ENCODE results near the gene CEP19.

CEP19 gene

DNA sequence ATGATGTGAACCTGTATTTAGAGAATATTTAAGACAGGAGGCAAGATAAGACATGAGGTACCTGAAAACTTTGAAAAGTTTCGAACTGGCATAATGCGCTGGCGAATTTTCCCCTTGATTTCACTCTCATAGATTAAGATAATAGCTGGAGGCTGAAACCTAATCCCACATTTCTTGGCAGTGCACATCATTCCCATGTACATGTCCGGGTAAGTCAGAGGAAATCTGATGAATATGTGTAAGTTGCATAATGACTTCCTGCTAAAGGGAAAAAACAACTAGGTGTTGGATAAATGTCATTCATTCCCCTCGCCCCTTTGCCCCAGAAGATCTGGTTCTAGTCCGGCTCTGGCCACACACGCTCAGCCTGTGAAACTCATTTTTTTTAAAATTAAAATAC is 3.6 kb downstream of the CEP19 start:
- no peak for DNase-seq (ENCODE audit: low spot score)

DNA sequence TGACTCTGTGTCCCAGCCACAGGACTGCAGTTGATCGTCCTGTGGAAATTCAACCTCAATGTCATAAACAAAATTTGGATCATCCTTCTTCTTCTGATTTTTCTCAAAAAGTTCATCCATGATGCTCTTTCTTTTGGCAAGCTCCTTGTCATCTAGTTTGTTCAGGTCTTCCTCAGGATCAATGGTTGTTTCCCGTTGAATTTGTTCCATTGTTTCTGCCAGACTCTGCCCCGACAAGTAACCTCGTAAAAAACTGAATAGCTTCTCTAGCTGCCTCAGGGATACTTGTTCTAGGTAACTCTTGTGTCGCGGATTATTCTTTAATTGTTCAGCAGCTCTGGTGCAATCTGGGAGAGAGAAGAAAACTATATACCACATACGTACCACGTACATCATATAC is 4.5 kb downstream of the CEP19 start:
- no peak for DNase-seq (ENCODE audit: low spot score)

DNA sequence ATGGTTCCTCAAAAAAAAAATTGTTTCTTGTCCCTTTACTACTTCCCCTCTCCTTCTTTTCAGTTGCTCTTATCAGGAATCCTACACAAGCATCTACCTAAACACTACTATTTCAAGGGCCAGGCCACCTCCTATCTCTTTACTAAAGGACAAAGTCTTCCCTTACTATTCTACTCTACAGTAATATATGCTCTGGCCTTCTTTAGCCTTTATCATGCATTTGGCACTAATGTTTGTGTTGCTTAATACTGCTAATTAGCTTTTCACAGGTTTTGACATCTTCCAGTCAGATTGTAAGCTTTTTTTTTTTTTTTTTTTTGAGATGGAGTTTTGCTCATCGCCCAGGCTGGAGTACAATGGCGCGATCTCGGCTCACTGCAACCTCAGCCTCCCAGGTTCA is 5.3 kb downstream of the CEP19 start:
- no peak for DNase-seq (ENCODE audit: low spot score)

DNA sequence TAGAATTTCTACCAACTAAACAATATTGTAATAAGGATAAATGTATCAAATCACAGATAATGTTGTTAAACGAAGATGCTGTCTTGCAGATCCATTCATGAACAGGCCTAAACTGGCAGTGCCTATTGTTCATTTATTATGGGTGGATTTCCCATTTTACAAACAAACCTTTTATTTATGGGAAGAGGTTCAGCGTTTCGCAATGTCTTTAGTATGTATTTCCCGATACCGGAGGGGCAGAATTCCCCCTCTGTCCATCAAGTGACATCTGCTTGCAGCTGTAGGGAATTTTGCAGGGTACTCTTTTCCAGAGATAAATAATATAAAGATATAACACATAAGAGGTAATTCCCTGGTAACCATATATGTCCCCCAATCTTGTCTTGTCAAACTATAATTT is 5.7 kb downstream of the CEP19 start:
- no peak for DNase-seq (ENCODE audit: low spot score)

DNA sequence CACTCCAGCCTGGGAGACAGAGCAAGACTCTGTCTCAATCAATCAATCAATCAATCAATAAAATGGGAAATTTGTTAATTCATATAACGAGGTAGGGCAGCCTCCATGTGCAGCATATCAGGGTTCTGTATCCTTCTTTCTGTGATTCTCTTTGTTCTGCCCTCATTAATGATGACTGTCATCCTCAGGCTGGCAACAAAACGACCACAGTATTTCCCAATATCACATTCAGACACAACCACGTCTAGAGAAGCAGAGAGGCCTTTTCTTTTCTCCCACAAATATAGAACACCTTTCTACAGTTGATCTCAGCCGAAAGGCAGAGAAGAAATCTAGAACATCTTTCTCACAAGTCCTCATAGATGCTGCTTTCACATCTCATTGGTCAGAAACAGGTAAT is 11.2 kb downstream of the CEP19 start:
- DNase-seq (ENCODE audit: low spot score): no peak

DNA sequence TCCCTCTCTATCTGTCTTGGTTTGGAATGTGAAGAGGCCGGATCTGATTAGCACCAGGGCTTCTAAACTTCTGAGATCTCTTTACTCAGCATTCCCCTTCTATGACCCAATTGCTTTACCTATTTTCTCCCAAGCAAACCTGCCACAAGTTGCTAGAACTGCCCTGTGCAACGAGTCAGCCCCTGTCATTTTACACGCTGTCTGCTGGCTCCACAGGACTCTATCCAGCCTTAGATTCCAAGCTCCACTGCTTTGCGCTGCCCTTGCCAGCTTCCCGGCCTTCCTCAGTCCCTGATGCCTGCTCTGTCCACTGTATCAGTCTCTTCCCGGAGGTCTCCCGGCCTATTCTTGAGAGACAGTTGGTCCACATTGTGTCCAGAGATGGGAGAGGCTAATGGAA is 12.3 kb downstream of the CEP19 start:
- no peak for DNase-seq (ENCODE audit: low spot score)

DNA sequence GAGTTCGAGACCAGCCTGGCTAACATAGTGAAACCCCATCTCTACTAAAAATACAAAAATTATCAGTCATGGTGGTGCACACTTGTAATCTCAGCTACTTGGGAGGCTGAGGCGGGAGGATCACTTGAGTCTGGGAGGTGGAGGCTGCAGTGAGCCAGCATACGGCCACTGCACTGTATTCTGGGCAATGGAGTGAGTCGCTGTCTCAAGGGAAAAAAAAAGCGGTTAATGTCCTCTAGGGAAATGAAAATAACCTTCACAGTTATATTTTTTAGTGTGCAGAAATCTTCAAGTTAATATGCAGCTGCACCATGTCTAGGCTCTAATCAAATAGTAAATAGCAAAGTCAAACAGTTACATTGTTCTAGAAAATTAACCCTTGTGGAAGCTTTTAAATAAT is 14.8 kb downstream of the CEP19 start:
- DNase-seq (ENCODE audit: low spot score): no peak

DNA sequence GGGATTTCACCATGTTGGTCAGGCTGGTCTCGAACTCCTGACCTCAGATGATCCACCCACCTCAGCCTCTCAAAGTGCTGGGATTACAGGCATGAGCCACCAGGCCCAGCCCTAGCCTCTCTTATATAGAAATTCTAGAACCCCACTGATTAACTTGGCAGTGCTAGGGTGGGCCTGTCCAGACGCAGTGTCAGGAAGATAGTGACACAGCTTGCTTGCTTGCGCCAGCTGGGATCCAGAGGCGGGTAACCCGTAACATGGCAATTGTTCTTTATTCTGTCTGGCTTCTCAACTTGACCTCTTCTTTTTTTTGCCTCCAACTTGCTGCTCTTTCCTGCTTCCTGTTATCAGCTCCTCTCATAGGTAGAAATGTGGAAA is 16.2 kb downstream of the CEP19 start:
- no peak for DNase-seq (ENCODE audit: low spot score)

DNA sequence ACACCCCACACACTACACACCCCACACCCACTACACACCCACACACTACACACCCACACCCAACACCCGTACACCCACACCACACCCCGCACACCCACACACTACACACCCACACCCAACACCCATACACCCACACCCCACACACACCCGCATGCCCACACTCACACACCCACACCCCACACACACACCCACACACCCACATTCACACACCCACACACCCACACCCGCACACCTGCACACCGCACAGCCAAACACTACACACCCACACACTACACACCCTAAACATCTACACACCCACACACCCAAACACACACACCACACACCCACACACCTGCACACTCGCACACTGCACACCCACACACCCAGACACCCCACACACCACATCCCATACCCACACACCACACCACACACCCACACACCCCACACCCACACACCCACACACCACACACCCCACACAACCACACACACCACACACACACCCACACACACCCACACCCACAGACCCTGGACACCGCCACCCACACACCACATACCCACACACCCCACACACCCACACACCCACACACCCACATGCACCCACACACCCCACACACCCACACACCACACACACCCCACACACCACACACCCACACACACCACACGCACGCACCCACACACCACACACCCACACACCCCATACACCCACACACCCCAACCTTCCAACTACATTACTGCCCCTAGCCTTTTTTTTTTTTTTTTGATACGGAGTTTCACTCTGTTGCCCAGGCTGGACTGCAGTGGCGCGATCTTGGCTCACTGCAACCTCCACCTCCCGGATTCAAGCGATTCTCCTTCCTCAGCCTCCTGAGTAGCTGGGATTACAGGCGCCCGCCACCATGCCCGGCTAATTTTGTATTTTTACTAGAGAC is 16.9 kb downstream of the CEP19 start:
- DNase-seq (ENCODE audit: low spot score): no peak

DNA sequence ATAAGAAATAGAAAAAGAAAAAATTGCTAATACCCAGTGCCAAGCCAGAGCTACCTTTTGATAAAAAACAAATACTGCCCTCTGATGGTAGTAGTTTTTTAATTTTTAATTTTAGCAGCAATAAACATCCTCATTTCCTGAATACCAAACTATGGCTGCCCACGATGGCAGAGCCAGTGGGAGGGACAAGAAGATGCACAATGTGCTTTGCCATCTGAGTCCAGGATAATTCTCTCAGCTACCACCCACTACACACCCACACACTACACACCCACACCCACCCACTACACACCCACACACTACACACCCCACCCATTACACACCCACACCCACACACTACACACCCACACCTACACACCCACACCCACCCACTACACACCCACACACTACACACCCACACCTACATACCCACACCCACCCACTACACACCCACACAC is 17.8 kb downstream of the CEP19 start:
- DNase-seq (ENCODE audit: low spot score): peak; percentile 52

DNA sequence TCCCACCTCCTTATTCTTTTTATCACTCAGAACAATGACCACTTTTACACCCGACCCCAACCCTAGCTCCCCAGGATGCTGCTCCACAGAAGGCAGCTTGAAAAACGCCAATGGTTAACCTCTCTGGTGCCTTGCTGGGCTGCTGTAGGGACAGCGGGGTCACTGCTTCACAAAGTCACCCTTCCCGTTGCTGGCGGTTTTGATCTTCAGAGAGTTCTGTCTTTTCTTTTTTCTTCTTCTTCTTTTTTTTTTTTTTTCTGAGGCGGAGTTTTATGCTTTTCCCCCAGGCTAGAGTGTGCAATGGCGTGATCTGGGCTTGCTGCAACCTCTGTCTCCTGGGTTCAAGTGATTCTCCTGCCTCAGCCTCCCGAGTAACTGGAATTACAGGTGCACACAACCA is 20.7 kb downstream of the CEP19 start:
- no peak for DNase-seq (ENCODE audit: low spot score)

DNA sequence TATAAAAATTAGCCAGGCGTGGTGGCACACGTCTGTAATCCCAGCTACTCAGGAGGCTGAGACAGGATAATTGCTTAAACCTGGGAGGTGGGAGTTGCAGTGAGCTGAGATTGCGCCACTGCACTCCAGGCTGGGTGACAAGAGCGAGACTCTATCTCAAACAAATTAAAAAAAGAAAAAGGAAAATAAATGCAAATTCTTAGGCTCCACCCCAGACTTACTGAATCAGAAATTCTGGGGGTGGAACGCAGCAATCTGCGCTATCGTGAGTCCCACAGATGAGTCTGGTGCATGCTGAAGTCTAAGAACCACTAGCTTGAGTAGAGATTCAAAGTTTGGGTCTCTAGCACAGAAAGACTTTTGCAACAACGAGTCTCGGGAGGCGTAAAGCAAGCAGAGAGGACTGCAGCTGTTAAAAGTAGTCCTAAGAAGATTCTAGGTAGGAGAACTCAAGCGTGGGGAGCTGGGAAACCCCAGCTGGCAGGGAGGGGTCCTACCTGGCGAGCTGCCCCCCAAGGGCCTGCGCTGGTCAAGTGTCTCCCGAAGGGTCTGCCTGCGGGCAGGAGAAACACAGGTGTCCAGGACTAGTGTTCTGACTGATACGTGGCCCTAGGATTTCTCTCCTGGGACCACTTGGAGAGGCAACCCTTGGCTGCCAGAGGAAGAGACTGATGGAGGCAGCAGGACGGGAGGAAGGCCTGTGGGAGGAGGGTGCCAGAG is 21.9 kb downstream of the CEP19 start:
- DNase-seq (ENCODE audit: low spot score): no peak

DNA sequence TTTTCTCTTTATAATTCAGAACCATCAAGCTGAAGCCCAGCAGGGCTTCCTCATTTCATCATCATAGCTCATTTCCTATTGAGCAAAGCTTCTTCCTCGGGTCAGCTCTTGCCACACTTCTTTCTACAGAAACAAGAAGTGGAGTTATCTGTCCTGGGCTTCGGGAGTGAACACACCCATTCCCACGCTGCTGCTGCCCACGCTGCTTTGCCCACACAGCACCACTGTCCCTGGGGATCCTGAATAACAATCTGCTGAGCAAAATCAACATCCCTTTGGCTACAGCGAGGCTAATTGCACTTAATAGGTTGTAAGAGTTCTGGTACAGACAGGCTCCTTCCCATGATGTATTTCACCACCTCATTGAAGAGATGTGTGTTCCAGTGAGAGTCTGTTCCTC is 23.7 kb downstream of the CEP19 start:
- DNase-seq (ENCODE audit: low spot score): peak; percentile 87

DNA sequence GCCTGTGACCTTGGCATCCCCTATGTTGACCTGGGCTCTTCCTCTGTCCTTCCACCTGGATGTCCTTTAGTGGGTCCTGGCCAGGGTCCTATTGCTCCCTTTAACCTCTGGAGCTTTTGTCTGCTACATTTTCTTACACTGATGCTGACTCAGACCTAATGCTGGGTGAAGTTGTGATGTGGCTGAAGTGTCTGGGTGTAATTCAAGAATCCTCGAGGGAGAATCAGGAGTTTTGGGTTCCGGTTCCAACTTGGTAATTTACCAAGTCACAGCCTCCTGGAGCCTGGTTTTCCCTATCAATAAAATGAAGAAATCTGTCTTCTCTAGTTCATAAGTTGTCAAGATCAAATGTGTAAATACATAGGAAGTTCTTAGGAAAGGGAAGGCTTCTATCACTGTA is 25.6 kb downstream of the CEP19 start:
- DNase-seq (ENCODE audit: low spot score): no peak

DNA sequence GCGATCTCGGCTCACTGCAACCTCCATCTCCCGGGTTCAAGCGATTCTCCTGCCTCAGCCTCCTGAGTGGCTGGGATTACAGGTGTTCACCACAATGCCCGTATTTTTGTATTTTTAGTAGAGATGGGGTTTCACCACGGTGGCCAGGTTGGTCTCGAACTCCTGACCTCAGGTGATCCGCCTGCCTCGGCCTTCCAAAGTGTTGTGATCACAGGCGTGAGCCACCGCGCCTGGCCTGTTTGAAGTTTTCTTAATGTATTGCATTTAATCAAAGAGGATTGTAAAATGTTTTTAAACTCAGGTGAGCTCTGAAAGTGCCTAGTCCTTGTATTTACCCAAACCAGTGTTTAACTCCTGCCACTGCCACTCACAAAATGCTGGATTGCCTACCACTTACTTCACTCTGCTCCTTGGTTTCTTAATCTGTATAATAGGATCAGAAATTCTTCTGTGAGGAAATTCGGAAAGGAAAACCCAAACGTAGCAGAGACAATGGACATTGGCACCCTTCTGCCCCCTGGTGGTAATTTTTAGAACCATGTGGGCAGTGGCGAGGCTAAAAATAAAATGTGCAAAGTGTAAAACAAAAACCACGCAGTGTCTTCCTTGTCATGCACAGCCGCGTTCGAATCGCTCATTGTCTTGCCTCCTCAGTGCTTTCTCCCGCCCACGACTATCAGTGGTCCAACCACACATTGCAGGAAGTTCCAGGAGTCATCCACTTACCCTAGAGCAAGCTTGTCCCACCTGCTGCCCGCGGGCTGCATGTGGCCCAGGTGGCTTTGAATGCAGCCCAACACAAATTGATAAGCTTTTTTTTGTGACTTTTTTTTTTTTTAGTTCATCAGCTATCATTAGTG is 27.3 kb downstream of the CEP19 start:
- peak; percentile 71 for DNase-seq (ENCODE audit: low spot score)

DNA sequence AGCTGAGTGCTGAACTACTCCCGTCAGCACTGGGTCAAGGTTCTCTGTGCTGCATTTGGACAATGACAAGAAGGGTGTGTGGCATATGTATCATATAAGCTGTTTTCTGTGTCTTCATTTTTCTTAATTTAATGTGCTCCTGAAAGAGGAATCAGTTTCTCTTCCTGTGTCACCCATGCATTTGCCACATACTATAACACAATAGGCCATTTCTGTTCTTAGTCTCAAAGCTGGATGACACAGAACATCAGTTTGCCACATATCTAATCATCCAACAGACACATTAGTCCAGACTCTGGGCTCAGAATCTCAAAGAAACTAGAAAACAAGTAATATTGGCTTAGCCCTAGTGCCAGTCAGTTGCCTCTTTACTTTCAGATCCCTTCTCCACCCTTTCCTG is 34.1 kb downstream of the CEP19 start:
- no peak for DNase-seq (ENCODE audit: low spot score)

DNA sequence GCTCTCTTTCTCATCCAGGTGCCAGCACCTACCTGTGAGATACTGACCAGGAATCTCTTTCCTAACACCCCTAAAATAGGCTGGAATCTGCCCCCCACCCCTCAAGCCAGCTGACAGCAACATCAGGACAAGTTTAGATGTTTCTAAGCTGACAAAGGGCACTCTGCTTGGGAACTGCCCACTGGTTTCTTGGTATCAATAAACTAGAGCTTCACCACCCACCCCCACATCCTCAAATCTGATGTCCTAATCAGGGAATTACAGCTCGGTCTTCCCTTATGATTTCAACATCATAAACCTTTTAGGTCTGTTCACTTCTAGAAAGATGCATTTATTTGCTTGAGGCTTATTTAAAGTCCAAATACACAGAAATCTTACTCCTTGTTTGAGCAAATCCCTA is 34.7 kb downstream of the CEP19 start:
- DNase-seq (ENCODE audit: low spot score): no peak

DNA sequence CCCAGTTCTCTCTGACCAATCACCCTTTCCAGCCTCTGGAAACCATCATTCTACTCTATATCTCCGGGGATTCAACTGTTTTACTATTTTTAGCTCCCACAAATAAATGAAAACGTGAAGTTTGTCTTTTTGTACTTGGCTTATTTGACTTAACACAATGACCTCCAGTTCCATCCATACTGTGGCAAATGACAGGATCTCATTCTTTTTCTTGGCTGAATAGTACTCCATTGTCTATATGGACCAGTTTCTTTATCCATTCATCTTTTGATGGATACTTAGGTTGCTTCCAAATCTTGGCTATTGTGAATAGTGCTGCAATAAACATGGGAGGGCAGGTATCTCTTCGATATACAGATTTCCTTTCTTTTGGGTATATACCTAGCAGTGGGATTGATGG is 38.4 kb downstream of the CEP19 start:
- DNase-seq (ENCODE audit: low spot score): no peak

DNA sequence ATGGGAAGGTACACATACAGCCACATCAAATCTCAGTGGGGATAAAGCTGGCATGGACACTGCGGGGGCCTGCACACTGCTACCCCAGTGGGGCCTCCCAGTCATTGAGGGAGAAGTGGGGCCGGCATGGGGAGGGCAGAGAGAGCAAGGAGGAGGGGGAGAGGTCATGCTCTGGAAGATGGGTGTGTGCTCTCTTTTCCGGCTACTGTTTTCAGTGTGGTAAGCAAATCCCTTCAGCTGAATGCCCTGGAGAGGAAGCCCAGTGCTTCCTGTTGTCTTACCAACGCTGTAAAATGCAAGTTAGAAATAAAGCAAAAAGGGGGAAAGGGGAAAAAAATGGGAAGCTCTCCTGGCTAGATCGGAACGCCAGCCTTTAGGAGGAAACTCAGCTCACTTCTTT is 41.7 kb downstream of the CEP19 start:
- DNase-seq (ENCODE audit: low spot score): no peak

DNA sequence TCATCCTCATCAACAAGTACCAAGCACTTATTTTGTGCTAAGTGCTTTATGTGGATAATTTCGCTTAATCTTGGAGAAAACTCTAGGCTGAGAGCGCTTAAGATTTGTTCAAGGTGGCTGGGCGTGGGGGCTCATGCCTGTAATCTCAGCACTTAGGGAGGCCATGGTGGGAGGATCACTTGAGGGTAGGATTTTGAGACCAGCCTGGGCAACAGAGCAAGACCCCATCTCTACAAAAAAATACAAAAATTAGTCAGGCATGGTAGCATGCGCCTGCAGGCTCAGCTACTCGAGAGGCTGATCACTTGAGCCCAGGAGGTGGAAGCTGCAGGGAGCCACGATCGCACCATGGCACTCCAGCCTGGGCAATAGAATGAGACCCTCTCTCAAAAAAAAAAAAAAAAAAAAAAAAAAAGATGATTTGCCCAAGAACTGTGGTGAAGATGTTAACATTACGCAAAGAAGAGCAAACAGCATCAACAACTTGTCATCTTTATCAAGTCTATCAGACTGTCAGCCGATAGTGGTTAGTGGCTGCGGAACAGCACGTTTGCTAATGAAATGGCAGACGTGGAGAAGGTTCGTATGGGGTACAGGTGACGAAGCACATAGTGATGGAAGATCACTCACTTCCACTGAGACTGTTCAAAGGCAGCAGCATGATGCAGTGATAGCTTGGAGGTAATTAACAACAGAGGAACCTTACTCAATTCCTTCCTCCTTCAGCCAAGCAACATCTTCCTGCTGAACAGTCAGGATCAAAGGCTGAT is 44.8 kb downstream of the CEP19 start:
- DNase-seq (ENCODE audit: low spot score): no peak

DNA sequence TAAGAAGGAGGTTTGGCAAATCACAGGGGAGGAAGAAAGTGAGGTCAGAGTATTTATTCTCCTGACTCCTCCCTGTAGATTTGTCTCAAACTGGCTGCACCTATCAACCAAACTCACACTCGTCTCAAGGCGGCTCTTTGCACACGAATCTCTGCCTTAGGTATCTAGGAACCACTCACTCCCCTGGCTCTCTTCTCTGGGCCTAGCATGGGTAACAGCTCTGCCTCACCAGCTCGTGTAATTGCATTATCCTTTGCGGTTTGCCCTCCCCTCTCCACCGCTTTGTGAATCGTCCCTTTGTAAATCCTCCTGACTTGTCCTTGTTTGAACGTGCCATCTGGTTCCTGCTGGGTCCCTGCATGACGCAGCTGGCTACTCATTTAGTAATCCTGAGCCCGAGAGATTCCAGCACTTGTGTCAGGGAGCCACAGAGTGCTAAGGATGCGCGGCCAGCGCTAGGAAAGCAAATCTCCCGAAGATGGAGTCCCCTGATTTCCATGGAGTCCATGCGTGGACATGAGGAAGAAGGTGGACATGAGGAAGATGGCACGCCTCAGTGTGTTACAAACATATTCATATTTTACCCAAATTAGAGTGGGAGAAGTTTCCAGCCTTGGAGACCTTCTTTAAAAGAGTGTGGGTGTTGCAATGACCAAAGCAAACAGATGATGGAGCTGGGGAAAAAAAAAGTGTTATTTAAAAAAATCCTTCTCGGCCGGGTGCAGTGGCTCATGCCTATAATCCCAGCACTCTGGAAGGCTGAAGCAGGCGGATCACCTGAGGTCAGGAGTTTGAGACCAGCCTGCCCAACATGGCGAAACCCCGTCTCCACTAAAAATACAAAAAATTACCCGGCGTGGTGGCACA is 45.8 kb downstream of the CEP19 start:
- DNase-seq (ENCODE audit: low spot score): peak; percentile 64
